ENCODE results near the gene PEG3. TPM values are rescaled to one million over a fixed set of nuclear protein-coding genes. Genes with fewer than 3 reads are reported as not detected.

The PEG3 gene
- total and polyA plus RNA-seq, 2 of the 13 experiments (the other 11 are each of a cell fraction or from before 2014, with no cell fraction given) = 217 to 394 TPM

DNA sequence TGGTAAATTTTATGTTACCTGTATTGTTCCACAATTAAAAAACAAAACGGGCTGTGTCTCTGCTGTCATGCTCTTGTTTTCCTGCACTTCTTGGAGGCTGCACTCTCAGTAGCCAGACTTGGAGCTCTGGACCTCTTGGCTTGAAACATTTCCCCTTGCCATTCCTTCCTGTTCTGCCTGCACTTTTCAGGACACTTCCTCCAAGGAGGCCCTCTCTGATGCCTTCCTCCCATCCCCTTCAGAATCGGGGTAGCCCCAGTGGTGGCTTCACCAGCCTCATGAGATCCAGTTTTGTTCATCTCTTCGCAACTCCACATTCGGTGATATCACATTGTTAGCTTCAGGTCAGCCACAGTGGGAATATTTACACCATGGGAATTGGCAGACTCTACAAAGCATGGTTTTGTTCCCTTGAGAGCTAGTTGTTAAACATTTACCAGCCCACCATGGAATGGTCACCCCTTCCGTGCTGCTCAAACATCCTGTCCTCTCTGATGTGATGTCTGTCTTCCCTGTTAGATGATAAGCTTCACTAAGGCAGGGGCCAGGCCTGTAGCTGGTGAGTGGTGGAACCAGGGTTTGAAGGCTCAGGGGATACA is 40.2 kb upstream of the PEG3 start (continued):
- TF ChIP-seq, protein P1, sequence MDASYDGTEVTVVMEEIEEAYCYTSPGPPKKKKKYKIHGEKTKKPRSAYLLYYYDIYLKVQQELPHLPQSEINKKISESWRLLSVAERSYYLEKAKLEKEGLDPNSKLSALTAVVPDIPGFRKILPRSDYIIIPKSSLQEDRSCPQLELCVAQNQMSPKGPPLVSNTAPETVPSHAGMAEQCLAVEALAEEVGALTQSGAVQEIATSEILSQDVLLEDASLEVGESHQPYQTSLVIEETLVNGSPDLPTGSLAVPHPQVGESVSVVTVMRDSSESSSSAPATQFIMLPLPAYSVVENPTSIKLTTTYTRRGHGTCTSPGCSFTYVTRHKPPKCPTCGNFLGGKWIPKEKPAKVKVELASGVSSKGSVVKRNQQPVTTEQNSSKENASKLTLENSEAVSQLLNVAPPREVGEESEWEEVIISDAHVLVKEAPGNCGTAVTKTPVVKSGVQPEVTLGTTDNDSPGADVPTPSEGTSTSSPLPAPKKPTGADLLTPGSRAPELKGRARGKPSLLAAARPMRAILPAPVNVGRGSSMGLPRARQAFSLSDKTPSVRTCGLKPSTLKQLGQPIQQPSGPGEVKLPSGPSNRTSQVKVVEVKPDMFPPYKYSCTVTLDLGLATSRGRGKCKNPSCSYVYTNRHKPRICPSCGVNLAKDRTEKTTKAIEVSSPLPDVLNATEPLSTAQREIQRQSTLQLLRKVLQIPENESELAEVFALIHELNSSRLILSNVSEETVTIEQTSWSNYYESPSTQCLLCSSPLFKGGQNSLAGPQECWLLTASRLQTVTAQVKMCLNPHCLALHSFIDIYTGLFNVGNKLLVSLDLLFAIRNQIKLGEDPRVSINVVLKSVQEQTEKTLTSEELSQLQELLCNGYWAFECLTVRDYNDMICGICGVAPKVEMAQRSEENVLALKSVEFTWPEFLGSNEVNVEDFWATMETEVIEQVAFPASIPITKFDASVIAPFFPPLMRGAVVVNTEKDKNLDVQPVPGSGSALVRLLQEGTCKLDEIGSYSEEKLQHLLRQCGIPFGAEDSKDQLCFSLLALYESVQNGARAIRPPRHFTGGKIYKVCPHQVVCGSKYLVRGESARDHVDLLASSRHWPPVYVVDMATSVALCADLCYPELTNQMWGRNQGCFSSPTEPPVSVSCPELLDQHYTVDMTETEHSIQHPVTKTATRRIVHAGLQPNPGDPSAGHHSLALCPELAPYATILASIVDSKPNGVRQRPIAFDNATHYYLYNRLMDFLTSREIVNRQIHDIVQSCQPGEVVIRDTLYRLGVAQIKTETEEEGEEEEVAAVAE (CRISPR knock-in tag; IDR thresholded peaks at IDR 0.05; ENCODE audit: borderline replicate concordance) = peak; percentile 86
- TF ChIP-seq MAX (IDR thresholded peaks at IDR 0.05) (peak; percentile 84), ZKSCAN5 (CRISPR knock-in tag; IDR thresholded peaks at IDR 0.05) (no peak), SP4 (CRISPR knock-in tag; IDR thresholded peaks at IDR 0.05) (0 out of 2 replicates have a peak, but pooled peaks have one; percentile 52), XRCC5 (optimal IDR thresholded peaks at IDR 0.05; ENCODE audit: low read length) (no peak), SP1 (IDR thresholded peaks at IDR 0.05) (no peak), SP1 (CRISPR knock-in tag; IDR thresholded peaks at IDR 0.05) (peak; percentile 33; the same call in 1 of the 2 replicates), BCL3 (CRISPR knock-in tag; IDR thresholded peaks at IDR 0.05) (no peak), ZFP37 (CRISPR knock-in tag; IDR thresholded peaks at IDR 0.05; ENCODE audit: borderline replicate concordance) (peak; percentile 61; the same call in 1 of the 2 replicates), CREM (IDR thresholded peaks at IDR 0.05) (peak; percentile 75), CREM (CRISPR knock-in tag; IDR thresholded peaks at IDR 0.05) (no peak), MTF1 (CRISPR knock-in tag; IDR thresholded peaks at IDR 0.05) (no peak), ZNF780A (CRISPR knock-in tag; IDR thresholded peaks at IDR 0.05) (no peak), ISL2 (CRISPR knock-in tag; IDR thresholded peaks at IDR 0.05) (peak; percentile 79), ZNF615 (CRISPR knock-in tag; IDR thresholded peaks at IDR 0.05; ENCODE audit: borderline replicate concordance) (peak; percentile 56; the same call in 1 of the 2 replicates), NFIC (IDR thresholded peaks at IDR 0.05; ENCODE audit: low read length) (no peak; the same call in none of the 2 replicates), ZNF205 (CRISPR knock-in tag; IDR thresholded peaks at IDR 0.05) (peak; percentile 25; the same call in 1 of the 2 replicates), ZNF136 (CRISPR knock-in tag; IDR thresholded peaks at IDR 0.05; ENCODE audit: low read depth) (no peak), HDAC2 (CRISPR knock-in tag; IDR thresholded peaks at IDR 0.05) (peak; percentile 84), ELK4 (CRISPR knock-in tag; IDR thresholded peaks at IDR 0.05; ENCODE audit: borderline replicate concordance) (no peak), SYNCRIP (IDR thresholded peaks at IDR 0.05; ENCODE audit: insufficient read depth, low read depth, low read length) (no peak), ZNF383 (CRISPR knock-in tag; IDR thresholded peaks at IDR 0.05; ENCODE audit: borderline replicate concordance) (peak; percentile 80; the same call in 1 of the 2 replicates), ZZZ3 (CRISPR knock-in tag; IDR thresholded peaks at IDR 0.05; ENCODE audit: borderline replicate concordance) (0 out of 2 replicates have a peak, but pooled peaks have one; percentile 48), ZNF333 (CRISPR knock-in tag; IDR thresholded peaks at IDR 0.05; ENCODE audit: borderline replicate concordance) (no peak), DNMT1 (CRISPR knock-in tag; IDR thresholded peaks at IDR 0.05) (no peak), ZNF335 (CRISPR knock-in tag; IDR thresholded peaks at IDR 0.05) (peak; percentile 90)

All from HepG2 (cell line).